Astrocyte (in vitro differentiated cells and primary cell): ENCODE results near the gene IL16. TPM values are rescaled to one million over a fixed set of nuclear protein-coding genes. Genes with fewer than 3 reads are reported as not detected.

Experiments
- DNase-seq: peaks from one replicate; pipeline ENCODE4 v3.0.0-alpha.2; 2010; ENCODE audit warnings: low read depth
- FAIRE-seq: peaks from 2 replicates; lab custom pipeline; 2011; peaks lifted over from hg19 to GRCh38; lab: Jason Lieb, UNC
- H2AFZ ChIP-seq: 2 replicates; pipeline ENCODE4 v1.6.0; 2012; ENCODE audit warnings: low read depth, low read length, inconsistent platforms
- H3K27ac ChIP-seq: 2 replicates; pipeline ENCODE4 v1.5.1; 2011; ENCODE audit warnings: low read depth, low read length, inconsistent platforms
- H3K27me3 ChIP-seq: 2 replicates; pipeline ENCODE4 v1.6.0; 2011; ENCODE audit warnings: low read length, inconsistent platforms; ENCODE audit not compliant: insufficient read depth
- H3K36me3 ChIP-seq: 2 replicates; pipeline ENCODE4 v1.5.1; 2011; ENCODE audit warnings: low read length, inconsistent platforms; ENCODE audit not compliant: insufficient read depth
- H3K4me1 ChIP-seq: 2 replicates; pipeline ENCODE4 v1.5.1; 2011; ENCODE audit warnings: low read length, inconsistent platforms; ENCODE audit not compliant: insufficient read depth
- H3K4me2 ChIP-seq: 2 replicates; pipeline ENCODE4 v1.6.0; 2012; ENCODE audit warnings: low read length, inconsistent platforms
- H3K4me3 ChIP-seq: 2 replicates; pipeline ENCODE4 v1.5.1; 2011; ENCODE audit warnings: low read depth, mild to moderate bottlenecking, low read length, inconsistent platforms; ENCODE audit not compliant: insufficient read depth
- H3K79me2 ChIP-seq: 2 replicates; pipeline ENCODE4 v1.6.0; 2012; ENCODE audit warnings: mild to moderate bottlenecking, low read length, inconsistent platforms; ENCODE audit not compliant: insufficient read depth
- H3K9ac ChIP-seq: 2 replicates; pipeline ENCODE4 v1.6.0; 2012; ENCODE audit warnings: mild to moderate bottlenecking, low read length, inconsistent platforms
- H3K9me3 ChIP-seq: 2 replicates; pipeline ENCODE4 v1.5.1; 2012; ENCODE audit warnings: low read depth, mild to moderate bottlenecking, low read length, inconsistent platforms; ENCODE audit not compliant: insufficient read depth
- H4K20me1 ChIP-seq: 2 replicates; pipeline ENCODE4 v1.6.0; 2012; ENCODE audit warnings: low read length, inconsistent platforms; ENCODE audit not compliant: insufficient read depth
- H3K27ac Mint-ChIP-seq: one replicate; pipeline ENCODE4 v1.8.0; 2021; ENCODE audit warnings: mild to moderate bottlenecking, mixed read lengths; ENCODE audit not compliant: unreplicated experiment
- H3K27me3 Mint-ChIP-seq: one replicate; pipeline ENCODE4 v1.8.0; 2021; ENCODE audit warnings: low read depth, mixed read lengths; ENCODE audit not compliant: unreplicated experiment
- H3K36me3 Mint-ChIP-seq: one replicate; pipeline ENCODE4 v1.8.0; 2021; ENCODE audit warnings: low read depth, mixed read lengths; ENCODE audit not compliant: unreplicated experiment
- H3K4me1 Mint-ChIP-seq: one replicate; pipeline ENCODE4 v1.8.0; 2021; ENCODE audit warnings: low read depth, mixed read lengths; ENCODE audit not compliant: unreplicated experiment
- H3K4me3 Mint-ChIP-seq: one replicate; pipeline ENCODE4 v1.8.0; 2021; ENCODE audit warnings: mild to moderate bottlenecking, moderate library complexity, mixed read lengths; ENCODE audit not compliant: unreplicated experiment
- H3K9me3 Mint-ChIP-seq: one replicate; pipeline ENCODE4 v1.8.0; 2021; ENCODE audit warnings: mild to moderate bottlenecking, mixed read lengths; ENCODE audit not compliant: unreplicated experiment
- CTCF ChIP-seq: IDR thresholded peaks from 2 replicates; pipeline ENCODE4 v1.5.1; 2011; ENCODE audit warnings: low read depth, mild to moderate bottlenecking, inconsistent platforms, low read length, moderate library complexity; ENCODE audit not compliant: insufficient read depth
- EZH2 ChIP-seq: IDR thresholded peaks from 2 replicates; pipeline ENCODE4 v1.6.1; 2012; ENCODE audit warnings: mild to moderate bottlenecking, low read length, inconsistent platforms; ENCODE audit not compliant: insufficient read depth
- total RNA-seq: library from RNA; stranded (reverse); gene quantifications from 2 replicates; pipeline ENCODE4 v1.2.1, GENCODE V29; 2021

The IL16 gene
- total RNA-seq, 1 donor from 2014 or later = 0.36 TPM

- H3K4me2 ChIP-seq = no peak overlapping the region
- H2AFZ ChIP-seq = no peak overlapping the region
- H3K9me3 Mint-ChIP-seq = peaks cover 1% of the 10 kb centered on the region
Observed at GRCh38 chr15:81152799-81153198, 43.9 kb upstream of the IL16 start.

GRCh38 chr15:81155375-81156218 is 41.1 kb upstream of the IL16 start:
- DNase-seq (peak; percentile 22), FAIRE-seq (no peak)
- no peak overlapping the region for H2AFZ ChIP-seq

More at GRCh38 chr15:81152799-81153198, 43.9 kb upstream of the IL16 start:
- no peak for TF ChIP-seq EZH2
- no peak for TF ChIP-seq CTCF
- no peaks in the 10 kb centered on the region for H3K4me1 ChIP-seq
- Mint-ChIP-seq H3K4me1 (no peaks in the 10 kb centered on the region), H3K27ac (peak overlapping the region; percentile 77), H3K4me3 (no peak overlapping the region), H3K36me3 (no peaks in the 10 kb centered on the region), H3K27me3 (peaks cover 2% of the 10 kb centered on the region)
- no peak for FAIRE-seq
- no peak for DNase-seq
- no peaks in the 10 kb centered on the region for H3K36me3 ChIP-seq
- no peaks in the 10 kb centered on the region for H3K79me2 ChIP-seq
- no peak overlapping the region for H3K4me3 ChIP-seq
- H3K27me3 ChIP-seq = peaks cover 10% of the 10 kb centered on the region
- no peaks in the 10 kb centered on the region for H4K20me1 ChIP-seq
- H3K9ac ChIP-seq = no peak overlapping the region
- H3K9me3 ChIP-seq = no peaks in the 10 kb centered on the region
- no peak overlapping the region for H3K27ac ChIP-seq

More at GRCh38 chr15:81155375-81156218, 41.1 kb upstream of the IL16 start:
- H3K4me3 ChIP-seq = no peak overlapping the region
- H3K4me2 ChIP-seq = no peak overlapping the region
- no peaks in the 10 kb centered on the region for H3K79me2 ChIP-seq
- H3K27ac Mint-ChIP-seq = no peak overlapping the region
- no peaks in the 10 kb centered on the region for H3K9me3 ChIP-seq
- no peaks in the 10 kb centered on the region for H3K36me3 Mint-ChIP-seq
- H3K9me3 Mint-ChIP-seq = peaks cover 1% of the 10 kb centered on the region
- no peak overlapping the region for H3K4me3 Mint-ChIP-seq
- peaks cover 2% of the 10 kb centered on the region for H3K4me1 Mint-ChIP-seq
- no peaks in the 10 kb centered on the region for H4K20me1 ChIP-seq
- H3K9ac ChIP-seq = no peak overlapping the region
- no peak overlapping the region for H3K27ac ChIP-seq
- peaks cover 6% of the 10 kb centered on the region for H3K27me3 Mint-ChIP-seq
- TF ChIP-seq EZH2 (no peak), CTCF (peak; percentile 55)
- H3K36me3 ChIP-seq = no peaks in the 10 kb centered on the region
- peaks cover 4% of the 10 kb centered on the region for H3K4me1 ChIP-seq
- H3K27me3 ChIP-seq = peaks cover 4% of the 10 kb centered on the region
